WTC11 (cell line): ENCODE results near the gene TNFAIP8L3. TPM values are rescaled to one million over a fixed set of nuclear protein-coding genes. Genes with fewer than 3 reads are reported as not detected.

Experiments used
- ATAC-seq: fragments of 200-7000 bp; cut with Tn5 transposase; 2 replicates; pipeline ENCODE4 v1.10.0; 2021; ENCODE audit warnings: mild to moderate bottlenecking, moderate library complexity
- CTCF ChIA-PET: fragments of 300-600 bp; sonication (Branson Sonifier 250); formaldehyde crosslinking; loops from one replicate; lab custom pipeline; 2021; ENCODE audit warnings: antibody characterized with exemption; lab: Charles Lee
- POLR2A ChIA-PET: fragments of 350-600 bp; sonication (Branson Sonifier 250); formaldehyde crosslinking; loops from one replicate; lab custom pipeline; 2021; ENCODE audit warnings: antibody characterized with exemption; lab: Charles Lee
- DNase-seq: peaks from one replicate; pipeline ENCODE4 v3.0.0; 2021; ENCODE audit warnings: low spot score
- H3K27ac Mint-ChIP-seq: 2 replicates; pipeline ENCODE4 v1.8.0; 2021; ENCODE audit warnings: mixed read lengths
- H3K27me3 Mint-ChIP-seq: 2 replicates; pipeline ENCODE4 v1.8.0; 2021; ENCODE audit warnings: low read depth, mild to moderate bottlenecking, moderate library complexity, mixed read lengths
- H3K36me3 Mint-ChIP-seq: 2 replicates; pipeline ENCODE4 v1.8.0; 2021; ENCODE audit warnings: mixed read lengths
- H3K4me1 Mint-ChIP-seq: 2 replicates; pipeline ENCODE4 v1.8.0; 2022; ENCODE audit warnings: mixed read lengths
- H3K4me3 Mint-ChIP-seq: 2 replicates; pipeline ENCODE4 v1.8.0; 2021; ENCODE audit warnings: mild to moderate bottlenecking, moderate library complexity, mixed read lengths
- H3K9me3 Mint-ChIP-seq: 2 replicates; pipeline ENCODE4 v1.8.0; 2021; ENCODE audit warnings: mixed read lengths
- ATF1 ChIP-seq: sonication (generic); formaldehyde crosslinking; IDR thresholded peaks from 2 replicates; pipeline ENCODE4 v1.8.1; 2023; ENCODE audit warnings: mild to moderate bottlenecking, moderate library complexity, missing genetic modification reagents
- ATF2 ChIP-seq: sonication (generic); formaldehyde crosslinking; IDR thresholded peaks from 2 replicates; pipeline ENCODE4 v1.8.1; 2022; ENCODE audit warnings: low read depth, missing genetic modification reagents, borderline replicate concordance
- CREB1 ChIP-seq: sonication (generic); formaldehyde crosslinking; IDR thresholded peaks from 2 replicates; pipeline ENCODE4 v1.8.0; 2023; ENCODE audit warnings: mild to moderate bottlenecking, missing genetic modification reagents
- CTCF ChIP-seq: fragments of 200-600 bp; IDR thresholded peaks from 2 replicates; pipeline ENCODE4 v1.8.0; 2022; ENCODE audit warnings: antibody characterized with exemption
- ETV6 ChIP-seq: sonication (generic); formaldehyde crosslinking; IDR thresholded peaks from 2 replicates; pipeline ENCODE4 v1.8.1; 2022; ENCODE audit warnings: mild to moderate bottlenecking, missing genetic modification reagents
- FOXP4 ChIP-seq: sonication (generic); formaldehyde crosslinking; IDR thresholded peaks from 2 replicates; pipeline ENCODE4 v1.8.0; 2022; ENCODE audit warnings: mild to moderate bottlenecking, missing genetic modification reagents
- GABPB1 ChIP-seq: sonication (generic); formaldehyde crosslinking; IDR thresholded peaks from 2 replicates; pipeline ENCODE4 v1.8.1; 2023; ENCODE audit warnings: mild to moderate bottlenecking, missing genetic modification reagents
- HMGA2 ChIP-seq: fragments of 250-450 bp; sonication (Bioruptor Pico); IDR thresholded peaks from 2 replicates; pipeline ENCODE4 v1.4.0; 2021; ENCODE audit warnings: mild to moderate bottlenecking, moderate library complexity
- IRF1 ChIP-seq: sonication (generic); formaldehyde crosslinking; IDR thresholded peaks from 2 replicates; pipeline ENCODE4 v1.8.0; 2023; ENCODE audit warnings: missing genetic modification reagents
- JUN ChIP-seq: sonication (generic); formaldehyde crosslinking; IDR thresholded peaks from 2 replicates; pipeline ENCODE4 v1.8.0; 2023; ENCODE audit warnings: mild to moderate bottlenecking, missing genetic modification reagents
- NFE2L1 ChIP-seq: sonication (generic); formaldehyde crosslinking; IDR thresholded peaks from 2 replicates; pipeline ENCODE4 v1.8.1; 2023; ENCODE audit warnings: missing genetic modification reagents
- NR1H2 ChIP-seq: sonication (generic); formaldehyde crosslinking; IDR thresholded peaks from 2 replicates; pipeline ENCODE4 v1.9.0; 2021; ENCODE audit warnings: mild to moderate bottlenecking, moderate library complexity, missing genetic modification reagents
- NR3C1 ChIP-seq: sonication (generic); formaldehyde crosslinking; conservative IDR thresholded peaks from 2 replicates; pipeline ENCODE4 v1.8.1; 2023; ENCODE audit warnings: low read depth, mild to moderate bottlenecking, missing genetic modification reagents
- PRRX2 ChIP-seq: fragments of 250-450 bp; sonication (Bioruptor Pico); IDR thresholded peaks from 2 replicates; pipeline ENCODE4 v1.8.0; 2021; ENCODE audit warnings: mild to moderate bottlenecking
- RORB ChIP-seq: fragments of 250-450 bp; sonication (Bioruptor Pico); IDR thresholded peaks from 2 replicates; pipeline ENCODE4 v1.9.0; 2021; ENCODE audit warnings: mild to moderate bottlenecking
- STAT6 ChIP-seq: sonication (generic); formaldehyde crosslinking; conservative IDR thresholded peaks from 2 replicates; pipeline ENCODE4 v1.8.1; 2023; ENCODE audit warnings: mild to moderate bottlenecking, low read depth, missing genetic modification reagents, moderate library complexity
- ZNF121 ChIP-seq: sonication (generic); formaldehyde crosslinking; IDR thresholded peaks from 2 replicates; pipeline ENCODE4 v1.8.0; 2023; ENCODE audit warnings: missing genetic modification reagents
- ZNF219 ChIP-seq: sonication (generic); formaldehyde crosslinking; IDR thresholded peaks from 2 replicates; pipeline ENCODE4 v1.8.0; 2023; ENCODE audit warnings: missing genetic modification reagents, mild to moderate bottlenecking, borderline replicate concordance
- ZNF425 ChIP-seq: fragments of 250-450 bp; sonication (Bioruptor Pico); conservative IDR thresholded peaks from 2 replicates; pipeline ENCODE4 v1.9.0; 2021; ENCODE audit warnings: mild to moderate bottlenecking
- ZNF532 ChIP-seq: fragments of 250-450 bp; sonication (Bioruptor Pico); IDR thresholded peaks from 2 replicates; pipeline ENCODE4 v1.9.0; 2021; ENCODE audit warnings: mild to moderate bottlenecking, borderline replicate concordance
- total RNA-seq: library from RNA; stranded (reverse); gene quantifications from 3 replicates; pipeline ENCODE4 v1.2.3, GENCODE V29; 2021

The TNFAIP8L3 gene
- total RNA-seq, 1 experiment from 2014 or later: 0.39 TPM

- no peak for ATAC-seq
- ChIA-PET POLR2A (interaction anchor here (1.2 kb wide), 1 partner anchor 8 kb away, joined by 3 read pairs; no protein-coding TSS in a partner anchor), CTCF (interaction anchor here (0.6 kb wide), 1 partner anchor 11 kb away, joined by 4 read pairs; no protein-coding TSS in a partner anchor)
- Mint-ChIP-seq H3K4me1 (peaks cover 44% of the 10 kb centered on the region), H3K4me3 (no peak overlapping the region), H3K36me3 (peaks cover 4% of the 10 kb centered on the region; the same call in 1 of the 2 replicates), H3K27me3 (peaks cover 16% of the 10 kb centered on the region), H3K27ac (no peak overlapping the region), H3K9me3 (no peaks in the 10 kb centered on the region)
- TF ChIP-seq NFE2L1 (CRISPR knock-in tag) (no peak), FOXP4 (CRISPR knock-in tag) (no peak), STAT6 (no peak), RORB (no peak), NR3C1 (CRISPR knock-in tag) (no peak), GABPB1 (CRISPR knock-in tag) (no peak)
- DNase-seq: no peak
These were observed 8.9 kb downstream of the TNFAIP8L3 start for GRCh38 chr15:51085764-51086163.

- no peak for TF ChIP-seq CTCF
- no peak for TF ChIP-seq ZNF121
- TF ChIP-seq PRRX2 (CRISPR knock-in tag): no peak
- TF ChIP-seq ZNF219 (CRISPR knock-in tag): no peak
- no peak for TF ChIP-seq NR1H2 (CRISPR knock-in tag)
- no peak for TF ChIP-seq IRF1 (CRISPR knock-in tag)
- no peak for TF ChIP-seq CREB1 (CRISPR knock-in tag)
- no peak for TF ChIP-seq ETV6
- no peak for TF ChIP-seq ATF2 (CRISPR knock-in tag)
- no peak for TF ChIP-seq HMGA2 (CRISPR knock-in tag)
- TF ChIP-seq NR3C1 (CRISPR knock-in tag): no peak
- no peak for TF ChIP-seq ZNF532 (CRISPR knock-in tag)
- no peak for TF ChIP-seq ATF1
- no peak for TF ChIP-seq JUN (CRISPR knock-in tag)
- no peak for TF ChIP-seq ZNF425 (CRISPR knock-in tag)
- peak; percentile 68 for ATAC-seq
- Mint-ChIP-seq H3K9me3 (no peaks in the 10 kb centered on the region), H3K36me3 (no peaks in the 10 kb centered on the region), H3K4me3 (no peak overlapping the region), H3K27me3 (peaks cover 5% of the 10 kb centered on the region; the same call in 1 of the 2 replicates), H3K4me1 (peaks cover 51% of the 10 kb centered on the region), H3K27ac (no peak overlapping the region)
- ChIA-PET POLR2A (no interaction called here), CTCF (no interaction called here)
- DNase-seq: no peak
These were observed 11.0 kb downstream of the TNFAIP8L3 start for GRCh38 chr15:51083641-51084166.
